GM21360 (cell line): Measurements from ENCODE around the gene DNAAF3.

Experiments
- ATAC-seq: cut with Tn5 transposase; IDR thresholded peaks from one replicate; pipeline ENCODE4 v1.9.1; 2021; ENCODE audit warnings: mild to moderate bottlenecking, moderate library complexity; ENCODE audit not compliant: unreplicated experiment

Gene DNAAF3

GRCh38 chr19:55116859-55117662, 49.4 kb downstream of the DNAAF3 start, which contains the start of gene PPP1R12C:
Gene PPP1R12C (minus strand): TSS chr19:55117637. CDS start chr19:55117543, 94 bp downstream.
- peak; percentile 4 for ATAC-seq

- ATAC-seq = no peak
Measured at GRCh38 chr19:55116232-55116858, 50.1 kb downstream of the DNAAF3 start.

DNA sequence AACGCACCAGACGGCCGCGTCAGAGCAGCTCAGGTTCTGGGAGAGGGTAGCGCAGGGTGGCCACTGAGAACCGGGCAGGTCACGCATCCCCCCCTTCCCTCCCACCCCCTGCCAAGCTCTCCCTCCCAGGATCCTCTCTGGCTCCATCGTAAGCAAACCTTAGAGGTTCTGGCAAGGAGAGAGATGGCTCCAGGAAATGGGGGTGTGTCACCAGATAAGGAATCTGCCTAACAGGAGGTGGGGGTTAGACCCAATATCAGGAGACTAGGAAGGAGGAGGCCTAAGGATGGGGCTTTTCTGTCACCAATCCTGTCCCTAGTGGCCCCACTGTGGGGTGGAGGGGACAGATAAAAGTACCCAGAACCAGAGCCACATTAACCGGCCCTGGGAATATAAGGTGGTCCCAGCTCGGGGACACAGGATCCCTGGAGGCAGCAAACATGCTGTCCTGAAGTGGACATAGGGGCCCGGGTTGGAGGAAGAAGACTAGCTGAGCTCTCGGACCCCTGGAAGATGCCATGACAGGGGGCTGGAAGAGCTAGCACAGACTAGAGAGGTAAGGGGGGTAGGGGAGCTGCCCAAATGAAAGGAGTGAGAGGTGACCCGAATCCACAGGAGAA, 50.9 kb downstream of the DNAAF3 start:
- ATAC-seq = no peak

GRCh38 chr19:55114566-55115145, 51.8 kb downstream of the DNAAF3 start:
- ATAC-seq = no peak

GRCh38 chr19:55113570-55114039, 52.8 kb downstream of the DNAAF3 start:
- no peak for ATAC-seq

DNA sequence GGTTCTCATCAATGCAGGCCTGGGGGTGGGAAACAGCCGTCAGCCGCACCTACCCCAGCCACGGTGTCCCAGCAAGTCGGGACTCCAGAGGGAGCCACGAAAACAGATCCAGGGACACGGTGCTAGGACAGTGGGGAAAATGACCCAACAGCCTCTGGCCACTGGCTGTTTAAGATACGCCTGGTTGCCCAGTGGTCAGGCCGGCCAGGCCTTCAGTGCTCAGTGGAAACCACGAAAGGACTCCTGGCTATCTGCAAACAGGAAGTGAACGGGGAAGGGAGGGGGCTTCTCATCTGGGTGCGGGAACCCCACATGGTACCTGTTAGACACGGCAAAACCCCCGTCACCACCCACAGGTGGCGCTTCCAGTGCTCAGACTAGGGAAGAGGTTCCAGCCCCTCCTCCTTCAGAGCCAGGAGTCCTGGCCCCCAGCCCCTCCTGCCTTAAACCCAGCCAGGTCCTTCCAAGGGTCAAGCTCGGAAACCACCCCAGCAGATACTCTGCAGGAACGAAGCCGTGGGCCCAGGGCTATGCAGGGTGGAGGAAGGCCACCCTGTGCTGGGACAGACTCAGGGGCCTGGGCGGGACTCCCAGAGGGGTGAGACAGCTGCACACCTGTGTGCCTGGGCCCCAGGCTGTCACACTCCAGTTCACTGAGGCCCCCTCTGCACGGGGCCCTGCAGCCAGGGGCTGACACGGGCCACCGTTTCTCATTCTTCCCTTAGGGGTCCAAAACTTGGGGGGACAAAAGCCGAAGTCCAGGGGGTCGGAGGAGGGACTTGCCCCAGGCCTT, 53.4 kb downstream of the DNAAF3 start:
- ATAC-seq = no peak

GRCh38 chr19:55112246-55112776, 54.1 kb downstream of the DNAAF3 start:
- ATAC-seq = no peak

DNA sequence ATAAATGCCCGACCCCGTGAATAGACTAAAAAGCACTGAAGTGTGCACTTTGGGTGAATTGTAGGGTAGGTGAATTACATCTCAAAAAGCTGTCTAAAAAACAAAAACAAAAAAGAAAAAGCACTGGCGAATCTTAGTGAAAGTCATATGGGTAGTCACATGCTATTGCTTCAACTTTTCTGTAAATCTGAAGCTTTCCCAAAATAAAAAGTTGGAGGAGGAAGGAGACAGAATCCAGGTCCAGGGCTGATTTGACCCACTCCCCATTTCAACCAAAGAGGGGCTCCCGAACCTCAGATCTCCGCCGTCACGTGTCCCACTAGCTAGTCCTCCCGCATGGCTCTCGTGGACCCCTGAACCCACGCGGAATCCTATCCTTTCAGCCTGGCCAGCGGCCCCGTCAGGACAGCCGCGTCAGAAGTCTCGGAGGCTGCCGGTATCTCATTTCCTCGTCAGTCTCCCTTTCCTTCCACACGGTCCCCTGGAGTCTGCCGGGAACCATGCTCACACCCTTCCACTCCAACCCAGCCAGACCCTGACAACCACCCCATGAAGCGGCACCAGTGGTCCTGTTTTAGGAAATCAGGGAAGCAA, 55.1 kb downstream of the DNAAF3 start:
- ATAC-seq = no peak

DNA sequence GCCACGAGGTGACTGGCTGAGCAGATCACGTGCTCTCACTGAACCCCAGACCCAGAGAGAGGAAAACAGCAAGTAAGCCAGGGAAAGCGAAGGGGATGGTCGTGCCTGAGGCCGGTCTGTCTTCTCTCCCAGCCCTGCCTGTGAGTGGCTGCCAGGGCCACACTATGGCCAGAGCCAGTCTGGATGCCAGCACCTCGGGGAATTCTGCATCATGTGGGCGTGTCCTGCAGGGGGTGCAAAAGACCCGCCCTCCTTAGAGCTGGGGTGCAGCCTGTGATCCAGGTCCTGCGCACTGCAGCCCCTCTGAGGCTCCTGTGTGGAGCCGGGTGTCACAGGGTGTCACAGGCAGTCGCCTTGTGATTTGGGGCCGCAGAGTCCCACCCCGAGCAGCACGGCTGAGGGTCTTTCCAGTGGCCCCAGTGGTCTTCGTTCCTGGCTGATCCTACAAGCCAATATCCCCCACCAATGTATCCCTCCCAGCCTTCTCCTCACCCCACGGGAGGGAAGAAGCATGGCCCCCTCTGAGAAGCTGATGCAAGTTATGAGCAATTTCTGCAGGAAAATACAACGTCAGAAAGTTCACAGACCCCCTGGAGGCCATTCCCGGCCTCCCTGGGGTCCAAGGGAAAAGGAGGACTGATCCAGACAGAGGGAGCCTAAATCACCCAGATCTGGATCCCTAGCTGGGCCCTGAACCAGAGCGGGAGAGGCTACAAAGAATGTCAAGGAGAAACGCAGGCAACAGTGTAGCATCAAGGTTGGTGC, 56.7 kb downstream of the DNAAF3 start:
- no peak for ATAC-seq
